HG02763 (cell line): ENCODE data around the gene ACAP3.

Source experiments
- ATAC-seq: cut with Tn5 transposase; IDR thresholded peaks from one replicate; pipeline ENCODE4 v1.9.1; 2021; ENCODE audit warnings: mild to moderate bottlenecking, moderate library complexity; ENCODE audit not compliant: unreplicated experiment

The ACAP3 gene

GRCh38 chr1:1272341-1273208, 35.2 kb downstream of the ACAP3 start:
- ATAC-seq = no peak

DNA sequence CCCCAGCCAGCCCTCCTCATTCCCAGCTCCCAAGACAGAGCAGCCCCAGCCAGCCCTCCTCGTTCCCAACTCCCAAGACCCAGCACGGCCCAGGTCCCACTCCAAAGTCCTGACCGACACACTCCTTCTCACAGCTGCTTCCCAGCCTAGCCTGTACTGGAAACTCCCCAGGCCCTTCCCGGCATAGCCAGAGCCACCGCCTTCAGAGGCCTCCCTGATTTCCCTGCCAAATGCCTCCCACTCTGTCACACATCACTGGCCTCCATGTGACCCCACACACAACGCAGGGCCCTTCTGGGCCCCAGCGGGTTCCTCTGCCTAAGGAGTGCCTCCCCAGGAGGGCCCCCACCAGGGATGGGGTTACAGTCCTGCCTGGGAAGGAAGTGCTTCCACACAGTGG, 36.9 kb downstream of the ACAP3 start:
- no peak for ATAC-seq

- no peak for ATAC-seq
Observed at GRCh38 chr1:1268284-1268682, 39.4 kb downstream of the ACAP3 start.

DNA sequence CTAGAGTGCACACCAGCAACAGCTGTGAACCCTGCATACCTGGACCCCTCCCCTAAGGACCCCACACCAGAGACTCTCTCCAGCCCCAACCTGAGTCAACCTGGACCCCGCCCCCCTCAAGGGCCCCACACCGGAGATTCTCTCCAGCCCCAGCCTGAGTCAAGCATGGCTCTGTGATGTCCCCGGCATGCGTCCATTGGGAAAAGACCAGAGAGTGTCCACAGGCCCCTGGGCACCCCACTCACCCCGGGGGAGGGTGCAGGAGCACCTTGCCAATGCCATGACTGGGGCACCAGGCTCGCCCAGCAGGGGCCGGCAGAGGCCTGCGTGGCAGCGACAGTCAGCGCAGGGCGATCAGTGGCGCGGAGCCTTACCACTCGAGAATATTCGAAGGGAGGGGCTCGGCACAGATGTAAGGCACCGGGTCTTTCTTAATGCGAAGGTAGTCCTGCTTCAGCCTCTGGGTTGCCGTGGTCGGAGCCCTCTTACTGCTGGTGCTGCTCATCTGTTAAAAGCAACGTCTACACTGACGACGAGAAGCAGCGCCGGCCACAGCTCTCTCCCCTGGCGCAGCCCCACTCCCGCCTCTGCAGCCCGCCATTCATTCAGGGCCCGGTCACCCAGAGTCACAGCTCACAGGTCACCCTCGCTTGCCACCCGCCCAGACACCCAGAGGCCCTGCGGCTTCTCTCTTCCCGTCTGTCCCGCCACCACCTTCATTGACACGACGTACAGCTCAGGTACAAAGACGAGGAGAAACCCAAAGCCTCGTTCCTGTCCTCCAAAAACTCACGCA, 40.0 kb downstream of the ACAP3 start:
- ATAC-seq = no peak

DNA sequence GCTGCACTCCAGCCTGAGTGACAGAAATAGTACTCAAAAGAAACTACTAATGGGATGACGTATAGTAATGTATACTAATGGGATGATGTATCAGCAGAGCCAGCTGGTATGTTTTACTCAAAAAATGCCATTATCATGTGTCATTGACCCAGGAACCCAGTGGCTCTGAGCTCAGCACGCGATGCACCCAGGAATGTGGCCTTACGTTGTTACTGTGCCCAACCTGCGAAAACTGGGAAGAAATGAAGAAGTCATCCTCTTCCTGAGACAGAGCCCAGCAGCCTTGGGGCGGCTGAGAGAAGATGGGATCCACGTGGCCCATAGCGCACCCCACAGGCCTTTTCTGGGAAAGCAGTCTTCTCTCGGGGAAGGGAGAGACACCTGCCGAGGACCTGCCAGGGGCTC, 42.9 kb downstream of the ACAP3 start:
- ATAC-seq = no peak

- no peak for ATAC-seq
Observed at GRCh38 chr1:1264026-1264425, 43.7 kb downstream of the ACAP3 start.

DNA sequence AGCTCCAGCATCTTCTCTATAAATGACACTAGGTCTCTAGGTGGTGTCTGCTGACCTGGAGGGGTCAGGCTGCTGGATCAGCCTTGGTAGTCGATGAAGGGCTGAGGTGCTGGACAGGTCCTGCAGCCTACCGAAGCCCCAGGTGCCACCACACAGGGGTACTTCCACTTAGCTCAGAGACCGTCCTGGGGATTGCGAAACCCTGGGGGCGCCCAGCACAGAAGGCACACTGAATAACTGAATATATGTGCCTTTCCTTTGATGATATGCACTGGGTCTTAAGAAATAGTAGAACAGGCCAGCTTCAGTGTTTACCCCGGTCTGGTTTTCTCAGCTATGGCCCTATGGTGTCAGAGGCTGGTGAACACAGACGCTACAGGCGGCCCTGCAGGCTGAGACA, 45.0 kb downstream of the ACAP3 start:
- ATAC-seq = no peak

GRCh38 chr1:1262071-1262470, 45.7 kb downstream of the ACAP3 start:
- ATAC-seq = no peak

DNA sequence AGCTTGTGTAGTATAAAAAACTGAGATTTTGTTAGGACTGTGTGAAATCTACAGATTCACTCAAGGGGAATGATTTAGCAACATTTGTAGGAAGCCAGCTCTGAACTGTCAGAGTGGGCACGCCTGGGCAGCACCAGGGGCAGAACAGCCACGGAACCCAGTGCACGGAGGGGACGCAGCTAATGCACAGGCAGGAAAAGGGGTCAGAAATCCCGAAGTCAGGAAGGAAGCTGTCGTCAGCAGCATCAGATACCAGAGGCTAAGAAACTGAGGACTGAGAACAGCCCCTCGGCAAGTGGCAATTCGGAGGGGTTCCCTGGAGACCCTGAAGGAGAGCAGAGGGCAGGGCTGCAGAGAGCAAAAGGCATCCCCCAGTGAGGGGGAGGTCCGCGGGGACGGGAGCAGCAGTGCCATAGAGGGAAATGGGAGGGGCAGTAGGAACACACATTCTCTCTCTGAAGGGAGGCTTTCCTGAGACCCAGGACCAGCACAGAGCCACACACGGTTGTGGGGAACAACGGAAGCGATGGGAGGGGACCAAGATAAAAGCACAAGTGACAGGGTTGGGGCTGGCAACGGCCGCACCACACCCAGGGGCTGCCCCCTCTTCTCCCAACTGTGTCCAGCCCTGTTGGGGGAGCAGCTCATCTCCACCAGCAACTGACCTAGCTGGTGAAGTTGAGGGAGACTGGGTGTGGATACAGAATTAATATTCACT, 46.7 kb downstream of the ACAP3 start:
- no peak for ATAC-seq

DNA sequence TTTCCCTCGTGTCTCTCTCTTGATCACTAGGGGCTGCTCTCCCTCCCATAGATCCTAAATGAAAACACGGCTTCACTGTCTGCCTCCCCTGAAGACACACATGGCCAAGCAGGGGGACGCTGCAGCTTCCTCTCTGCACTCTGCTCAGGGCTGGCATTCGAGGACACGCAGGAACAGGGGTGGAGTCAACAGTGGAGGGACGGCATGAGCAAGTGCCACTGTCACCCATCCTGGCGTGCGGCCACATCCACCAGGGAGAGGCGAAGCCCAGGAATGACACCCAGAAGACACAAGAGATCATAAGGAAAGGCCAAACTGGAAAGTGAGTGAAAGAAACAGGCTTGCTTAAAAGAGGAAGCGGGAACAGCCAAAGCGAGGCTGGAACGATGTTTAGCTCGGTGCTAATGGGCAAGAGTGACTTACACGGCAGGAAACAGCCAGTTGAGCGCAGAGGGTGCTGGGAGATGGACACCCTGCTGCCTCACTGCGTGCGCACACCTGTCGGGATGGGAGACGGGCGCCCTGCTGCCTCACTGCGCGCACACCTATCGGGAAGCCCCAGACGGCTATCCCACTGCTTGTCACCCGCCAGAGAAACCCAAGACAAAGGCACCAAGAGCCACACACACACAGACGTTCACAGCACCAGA, 47.7 kb downstream of the ACAP3 start:
- ATAC-seq = no peak

DNA sequence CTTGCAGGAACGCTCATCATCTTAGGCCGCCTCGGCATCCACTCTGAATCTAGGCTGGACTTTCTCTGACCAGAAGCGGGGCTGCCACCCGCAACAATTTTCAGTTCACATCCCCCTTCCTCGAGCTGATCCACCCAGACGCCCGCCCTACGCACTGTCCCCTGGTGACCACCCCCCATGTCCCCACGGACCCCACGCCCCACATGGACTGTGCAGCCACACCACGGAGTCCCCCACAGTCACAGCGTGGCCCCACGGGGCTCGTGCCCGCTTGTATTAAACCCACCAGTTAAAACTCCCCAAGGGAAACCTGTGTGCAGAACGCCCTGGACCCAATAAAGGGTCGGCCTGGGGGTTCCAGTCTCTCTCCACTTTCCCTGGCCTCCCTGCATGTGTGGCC, 48.2 kb downstream of the ACAP3 start:
- ATAC-seq = no peak

DNA sequence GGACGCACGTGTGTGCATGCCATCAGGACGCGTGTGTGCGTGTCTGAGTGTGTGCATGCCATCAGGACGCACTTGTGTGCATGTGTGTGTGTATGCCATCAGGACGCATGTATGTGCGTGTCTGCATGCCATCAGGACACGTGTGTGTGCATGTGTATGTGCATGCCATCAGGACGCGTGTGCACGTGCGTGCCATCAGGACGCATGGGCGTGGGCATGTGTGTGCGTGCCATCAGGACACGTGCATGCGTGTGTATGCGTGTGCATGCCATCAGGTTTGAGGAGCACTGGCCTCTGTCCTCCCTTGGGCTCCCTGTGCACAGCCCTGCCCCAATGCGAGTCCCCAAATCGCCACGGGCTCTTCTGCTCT, 48.6 kb downstream of the ACAP3 start:
- ATAC-seq = no peak

DNA sequence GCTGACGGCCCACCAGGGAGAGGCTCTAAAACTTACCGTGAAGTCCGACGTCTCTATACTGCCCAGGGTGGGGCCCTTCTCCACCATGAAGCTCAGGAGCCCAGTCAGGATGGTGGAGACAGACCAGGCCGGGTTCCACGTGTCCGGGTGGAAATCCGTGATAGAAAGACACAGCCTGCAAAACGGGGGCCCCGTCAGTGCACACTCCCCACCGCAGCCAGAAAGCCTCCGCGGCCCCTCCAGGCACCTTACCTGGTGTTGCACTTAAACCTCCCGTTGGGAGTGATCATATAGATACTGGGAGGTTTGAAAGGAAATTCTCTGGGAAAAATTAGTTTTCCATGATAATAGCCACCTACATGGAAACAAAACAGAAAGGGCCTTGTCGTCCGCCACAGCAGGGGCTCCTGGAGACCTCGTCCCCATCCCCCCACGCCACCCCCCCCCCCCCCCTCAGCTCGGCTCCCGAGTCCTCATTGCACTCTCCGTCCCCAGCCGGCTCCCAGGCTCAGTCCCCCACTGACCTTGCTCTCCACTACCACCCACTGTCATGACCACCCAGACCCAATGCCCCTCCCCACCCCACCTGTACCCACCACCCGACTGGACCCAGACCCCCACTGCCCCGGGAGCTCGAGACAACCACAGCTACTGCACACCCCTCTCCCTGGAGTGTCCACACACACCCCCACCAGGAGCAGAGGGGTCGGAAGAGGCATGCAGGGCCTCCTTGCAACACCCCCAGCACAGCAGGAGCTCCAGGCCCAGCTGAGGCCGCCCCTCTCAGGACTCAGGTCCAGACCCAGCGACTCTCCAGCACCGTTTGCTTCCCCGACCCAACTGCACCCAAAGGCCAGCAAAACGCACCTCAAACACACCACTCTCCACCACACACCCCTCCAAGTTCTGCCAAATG, 50.5 kb downstream of the ACAP3 start:
- ATAC-seq = no peak

DNA sequence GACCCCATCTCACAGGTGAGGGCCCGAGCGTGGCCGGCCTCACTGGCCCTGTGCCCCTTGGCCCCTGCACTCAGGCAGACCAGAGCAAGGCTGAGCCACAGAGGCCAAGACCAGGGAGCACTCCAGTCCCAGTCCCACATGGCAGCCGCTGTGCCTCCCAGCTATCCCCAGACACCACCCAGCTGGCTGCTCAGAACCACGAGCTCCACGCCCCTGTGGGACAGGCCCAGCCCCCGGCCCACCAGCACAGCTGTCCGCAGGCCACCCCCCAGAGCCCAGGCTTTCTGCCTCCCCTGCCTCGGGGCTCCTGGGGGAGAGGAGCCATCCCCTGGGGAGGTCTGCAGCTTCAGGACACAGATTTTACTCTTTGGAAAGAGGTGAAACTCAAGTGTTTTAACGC, 52.1 kb downstream of the ACAP3 start:
- no peak for ATAC-seq

DNA sequence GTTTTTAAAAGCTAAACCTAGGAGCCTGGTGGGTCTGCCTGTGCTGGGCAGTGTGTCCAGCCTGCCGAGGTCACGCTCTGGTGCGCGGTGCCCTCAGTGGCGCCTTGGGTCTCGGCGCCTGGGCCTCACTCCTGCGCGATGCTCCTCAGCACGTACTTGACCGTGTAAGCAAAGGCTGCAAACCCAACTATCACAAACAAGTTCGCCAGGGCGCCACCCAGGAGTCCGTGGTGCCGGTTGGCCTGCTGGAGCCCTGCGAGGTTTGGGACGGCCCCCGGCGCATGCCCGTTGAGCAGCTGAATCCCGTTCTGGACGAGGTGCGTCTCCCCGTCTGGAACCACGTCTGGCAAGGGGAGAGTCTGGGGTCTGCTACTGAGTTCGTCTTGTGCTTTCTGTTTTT, 52.7 kb downstream of the ACAP3 start:
- ATAC-seq = no peak

DNA sequence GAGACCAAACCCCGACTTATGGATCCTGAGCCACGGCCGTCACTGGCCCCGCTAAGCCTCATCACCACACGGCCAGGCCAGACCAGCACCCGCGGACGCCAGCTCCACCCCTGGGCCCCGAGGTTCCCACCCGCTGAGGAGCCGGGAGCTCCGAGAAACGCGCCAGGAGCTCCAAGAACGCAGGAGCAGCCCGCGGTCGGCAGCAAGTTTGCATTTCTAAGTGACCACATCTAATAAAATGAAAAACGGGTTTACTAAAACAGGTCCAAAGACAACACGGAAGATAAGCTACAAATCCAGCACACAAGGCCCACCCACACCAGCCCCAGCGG, 53.1 kb downstream of the ACAP3 start:
- ATAC-seq = no peak

- ATAC-seq = no peak
Observed at GRCh38 chr1:1253972-1254666, 53.6 kb downstream of the ACAP3 start.

GRCh38 chr1:1253314-1253713, 54.4 kb downstream of the ACAP3 start:
- no peak for ATAC-seq

DNA sequence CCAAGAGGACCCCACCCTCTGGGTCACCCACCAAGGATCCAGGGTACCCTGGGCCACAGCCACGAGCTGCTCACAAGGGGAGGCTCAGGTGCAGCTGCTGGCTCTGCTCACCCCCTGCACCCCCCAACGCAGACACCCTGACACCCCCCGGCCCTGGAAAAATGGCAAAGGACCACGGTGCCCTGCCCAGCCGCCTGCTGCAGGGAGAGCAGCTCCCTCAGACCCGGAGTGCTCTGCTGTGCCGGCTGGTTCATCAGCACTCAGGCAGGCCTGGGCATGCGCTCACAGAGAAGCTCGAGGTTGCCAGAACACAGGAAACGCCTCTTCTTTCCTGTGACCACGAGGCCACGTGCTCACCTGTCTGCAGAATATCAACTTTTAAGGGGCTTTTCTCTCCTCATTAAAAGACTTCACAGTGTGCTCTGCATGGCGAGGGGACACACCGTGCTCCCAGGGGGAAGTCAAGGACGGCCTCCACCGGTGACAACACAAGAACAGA, 56.9 kb downstream of the ACAP3 start:
- ATAC-seq = no peak
